ENCODE data around the gene GNPAT.

The GNPAT gene

DNA sequence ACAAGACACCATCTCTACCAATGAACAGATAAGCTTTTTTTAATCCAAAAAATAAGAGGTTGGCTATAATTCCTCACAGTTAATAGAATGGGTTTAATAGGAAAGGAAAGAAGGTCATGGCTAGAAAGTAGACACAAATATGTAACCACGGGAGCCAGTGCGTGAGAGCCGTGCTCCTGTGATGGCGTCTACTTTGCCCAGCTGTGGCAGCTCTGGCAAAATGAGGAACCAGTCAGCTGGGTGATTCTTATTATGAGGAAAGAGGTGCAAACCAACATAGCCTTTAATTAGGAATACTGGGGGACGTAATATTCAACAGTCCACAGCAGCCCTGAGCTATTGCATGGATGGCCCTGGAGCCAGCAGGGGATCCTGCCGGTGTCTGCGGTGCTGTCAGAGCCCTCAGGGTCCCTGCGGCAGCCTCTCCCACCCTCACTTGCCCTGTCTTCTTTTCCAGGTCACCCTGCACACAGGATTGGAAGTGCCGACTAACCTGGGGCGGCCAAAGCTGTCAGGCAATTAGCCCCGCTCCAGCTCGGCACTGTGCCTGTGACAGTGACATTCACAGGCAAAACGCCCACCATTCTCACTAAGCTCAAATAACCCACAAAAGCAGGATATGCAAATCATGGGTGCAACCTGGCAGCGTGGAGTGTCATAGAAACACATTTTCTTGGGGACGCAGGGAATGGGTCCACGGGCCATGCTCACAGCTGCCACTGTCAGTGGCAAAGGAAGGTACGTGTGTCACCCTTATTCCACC, 25.9 kb upstream of the GNPAT start:
- no peak for DNase-seq

DNA sequence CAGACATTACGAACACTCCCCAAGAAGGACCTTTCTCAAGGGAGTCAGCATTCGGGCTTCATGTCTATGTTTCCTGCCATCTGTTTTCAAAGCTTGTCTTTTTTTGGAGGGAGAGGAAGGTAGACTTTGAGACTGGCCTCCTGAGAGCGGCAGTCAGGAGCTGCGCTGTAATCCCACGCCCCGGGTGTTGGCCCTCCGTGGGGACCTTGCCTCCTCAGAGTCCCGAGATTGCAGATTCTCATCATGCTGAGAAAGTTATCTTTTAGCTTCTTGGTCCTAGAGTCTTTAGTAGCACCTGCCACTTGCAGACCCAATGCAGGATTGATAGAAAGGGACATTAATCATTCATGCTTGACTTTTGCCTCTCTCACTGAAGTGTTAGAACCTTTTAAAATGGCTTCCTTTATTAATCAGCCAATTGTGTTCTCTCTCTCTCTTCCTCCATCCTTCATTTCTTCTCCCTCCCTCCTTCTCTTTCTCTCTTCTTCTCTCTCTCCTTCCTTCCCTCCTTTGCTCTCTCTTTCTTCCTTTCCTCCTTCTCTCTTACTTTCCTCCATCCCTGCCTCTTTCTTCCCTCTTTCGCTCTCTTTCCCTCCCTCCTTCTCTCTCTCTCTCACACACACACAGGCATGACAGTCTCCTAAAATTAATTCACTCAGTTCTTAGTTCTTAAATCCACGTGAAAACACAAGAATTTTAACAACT, 25.2 kb upstream of the GNPAT start:
- DNase-seq: no peak

DNA sequence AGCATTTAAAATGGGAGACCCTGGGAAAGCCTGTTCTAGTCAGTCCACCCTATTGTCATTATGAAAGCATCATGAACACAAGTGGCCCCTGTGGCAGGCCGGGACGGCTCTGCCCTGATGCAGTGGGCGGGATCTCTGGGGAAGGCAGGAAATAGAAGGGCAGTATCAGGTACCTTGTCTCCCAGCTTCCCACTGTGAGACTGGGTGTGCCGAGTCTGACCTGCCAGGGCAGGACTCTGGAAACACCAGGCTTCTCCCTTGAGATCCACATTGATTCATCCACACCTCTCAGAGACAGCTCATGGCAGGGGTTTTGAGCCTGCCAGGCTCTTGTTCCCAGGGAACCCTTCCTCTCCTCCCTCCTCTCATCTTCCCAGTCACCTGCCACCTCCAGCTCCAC, 24.5 kb upstream of the GNPAT start:
- no peak for DNase-seq

DNA sequence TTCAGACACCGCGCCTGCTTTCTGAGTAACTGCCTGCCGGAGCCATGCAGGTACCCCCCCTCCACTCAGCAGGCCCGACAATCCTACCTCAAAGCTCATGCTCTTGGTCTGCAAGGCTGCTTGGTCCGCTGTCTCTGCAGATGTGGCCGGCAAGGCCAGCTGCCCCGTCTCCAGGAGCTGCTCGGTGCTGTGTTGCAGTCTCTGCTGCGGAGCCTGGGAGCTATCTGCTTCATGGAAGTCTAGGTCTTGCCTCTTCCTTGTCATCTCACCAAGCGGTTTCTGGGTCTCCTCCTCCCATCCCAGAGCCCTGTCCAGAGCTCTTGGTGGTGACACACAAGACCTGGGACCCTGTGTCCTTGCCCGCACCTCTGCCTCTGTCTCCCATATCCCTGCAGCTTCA, 24.0 kb upstream of the GNPAT start:
- DNase-seq: no peak

DNA sequence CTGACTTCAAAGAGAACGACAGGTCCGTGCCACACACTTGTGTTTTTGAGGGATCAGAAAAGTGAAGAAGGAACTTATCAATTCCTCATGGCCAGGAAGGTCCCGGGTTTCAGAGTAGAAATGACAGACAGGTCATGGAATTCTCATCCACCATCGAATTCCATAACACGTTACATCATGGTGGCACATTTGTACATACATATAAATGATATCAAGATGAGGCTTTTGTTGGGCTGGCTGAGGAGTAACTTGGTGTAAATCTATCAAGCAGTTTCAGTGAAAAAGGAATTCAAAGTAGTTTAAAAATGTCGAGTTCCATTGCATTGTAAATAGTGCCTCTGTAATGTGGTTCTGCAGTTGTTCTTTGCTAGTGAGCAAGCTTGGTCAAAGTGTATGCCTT, 22.9 kb upstream of the GNPAT start:
- DNase-seq: no peak

DNA sequence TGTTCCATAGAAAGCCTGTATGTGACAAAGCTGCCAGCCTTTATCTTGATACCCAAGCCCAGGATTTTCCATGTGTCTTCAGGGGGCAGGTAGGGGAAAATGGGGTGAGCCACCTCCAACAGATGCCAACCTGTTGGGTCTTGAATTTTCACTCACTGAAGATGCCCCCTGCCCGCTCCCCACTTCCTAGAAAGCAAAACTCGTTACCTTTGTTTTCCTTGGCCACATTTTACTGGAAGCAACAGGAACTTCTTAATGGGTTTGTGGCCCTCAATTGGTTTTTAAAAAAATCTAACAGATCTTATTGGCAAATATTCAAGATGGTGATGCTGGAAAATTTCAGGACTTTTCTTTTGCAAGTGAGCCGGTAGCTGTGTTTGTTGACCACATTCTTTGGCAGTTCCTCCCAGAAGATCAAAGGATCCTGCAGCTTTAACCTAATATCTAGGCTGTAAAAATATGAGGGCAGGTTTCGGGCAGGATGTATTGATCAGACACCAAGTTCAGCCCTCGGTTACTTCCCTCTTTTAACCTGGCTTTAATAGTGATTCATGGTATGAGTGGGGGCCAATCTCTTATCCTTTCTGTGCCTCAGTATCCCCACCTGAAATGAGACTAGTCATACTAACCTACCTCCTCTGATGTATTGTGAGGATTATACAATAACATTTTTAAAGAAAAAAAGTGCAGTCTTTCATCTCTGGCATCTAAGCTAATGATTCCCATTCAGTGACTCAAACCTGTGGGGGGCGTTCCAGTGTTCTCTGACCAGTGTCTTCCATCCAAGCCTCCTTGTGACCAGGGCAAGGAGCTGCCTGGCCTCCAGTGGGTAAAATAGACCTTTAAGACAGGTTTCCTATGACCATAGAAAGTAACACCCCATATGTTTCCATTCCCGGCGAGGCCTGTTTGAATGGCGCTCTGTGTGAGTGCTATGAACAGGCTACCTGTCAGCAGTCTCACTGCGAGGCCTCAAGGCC, 21.3 kb upstream of the GNPAT start:
- no peak for DNase-seq

DNA sequence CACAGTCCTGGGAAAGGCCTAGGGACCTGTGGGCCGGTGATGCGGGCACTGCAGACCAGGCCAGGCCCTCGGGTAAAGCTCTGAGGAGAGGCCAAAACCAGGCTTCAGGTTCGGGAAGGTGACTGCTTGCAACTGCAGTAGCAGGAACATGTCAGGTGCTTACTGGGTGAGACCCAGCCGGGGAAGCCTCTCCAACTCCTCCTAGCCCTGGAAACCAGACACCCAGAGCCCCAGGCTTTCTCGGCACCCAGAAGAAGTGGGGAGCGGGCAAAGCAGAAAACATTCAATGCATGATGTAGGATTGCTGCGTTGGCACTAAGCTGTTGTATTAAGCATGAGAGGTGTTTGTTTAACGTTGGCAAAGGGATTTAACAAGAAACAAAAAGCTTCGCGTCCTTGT, 20.2 kb upstream of the GNPAT start:
- no peak for DNase-seq

DNA sequence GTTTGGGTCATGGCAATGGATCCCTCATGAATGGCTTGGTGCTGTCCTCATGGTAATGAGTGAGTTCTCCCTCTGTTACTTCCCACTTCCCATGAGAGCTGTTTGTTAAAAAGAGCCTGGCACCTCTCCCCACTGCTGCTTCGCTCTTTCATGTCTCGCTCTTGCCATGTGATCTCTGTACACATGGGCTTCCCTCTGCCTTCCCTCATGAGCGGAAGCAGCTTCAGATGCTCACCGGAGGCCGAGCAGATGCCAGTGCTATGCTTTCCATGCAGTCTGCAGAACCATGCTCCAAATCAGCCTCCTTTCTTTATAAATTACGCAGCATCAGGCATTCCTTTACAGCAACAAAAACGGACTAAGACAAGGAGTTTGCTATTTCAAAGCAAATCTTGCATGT, 14.9 kb upstream of the GNPAT start:
- DNase-seq: no peak

DNA sequence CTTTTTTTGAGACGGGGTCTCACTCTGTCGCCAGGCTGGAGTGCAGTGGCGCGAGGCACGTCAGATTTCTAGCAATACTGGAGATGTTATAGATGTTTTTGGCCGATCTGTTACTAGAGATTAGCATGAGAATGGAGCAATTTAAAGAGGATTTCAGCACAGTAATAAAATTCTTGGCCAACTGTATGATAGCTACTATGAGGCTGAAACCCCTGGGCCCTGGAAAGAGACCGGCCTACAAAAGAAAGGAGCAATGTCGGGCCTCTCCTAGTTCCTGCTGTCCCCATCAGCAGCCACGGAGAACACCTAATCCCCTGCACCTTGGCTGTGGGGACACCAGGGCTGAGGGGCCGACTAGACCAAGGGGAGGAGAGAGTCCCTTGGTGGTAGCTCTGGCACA, 9.5 kb upstream of the GNPAT start:
- DNase-seq: no peak

DNA sequence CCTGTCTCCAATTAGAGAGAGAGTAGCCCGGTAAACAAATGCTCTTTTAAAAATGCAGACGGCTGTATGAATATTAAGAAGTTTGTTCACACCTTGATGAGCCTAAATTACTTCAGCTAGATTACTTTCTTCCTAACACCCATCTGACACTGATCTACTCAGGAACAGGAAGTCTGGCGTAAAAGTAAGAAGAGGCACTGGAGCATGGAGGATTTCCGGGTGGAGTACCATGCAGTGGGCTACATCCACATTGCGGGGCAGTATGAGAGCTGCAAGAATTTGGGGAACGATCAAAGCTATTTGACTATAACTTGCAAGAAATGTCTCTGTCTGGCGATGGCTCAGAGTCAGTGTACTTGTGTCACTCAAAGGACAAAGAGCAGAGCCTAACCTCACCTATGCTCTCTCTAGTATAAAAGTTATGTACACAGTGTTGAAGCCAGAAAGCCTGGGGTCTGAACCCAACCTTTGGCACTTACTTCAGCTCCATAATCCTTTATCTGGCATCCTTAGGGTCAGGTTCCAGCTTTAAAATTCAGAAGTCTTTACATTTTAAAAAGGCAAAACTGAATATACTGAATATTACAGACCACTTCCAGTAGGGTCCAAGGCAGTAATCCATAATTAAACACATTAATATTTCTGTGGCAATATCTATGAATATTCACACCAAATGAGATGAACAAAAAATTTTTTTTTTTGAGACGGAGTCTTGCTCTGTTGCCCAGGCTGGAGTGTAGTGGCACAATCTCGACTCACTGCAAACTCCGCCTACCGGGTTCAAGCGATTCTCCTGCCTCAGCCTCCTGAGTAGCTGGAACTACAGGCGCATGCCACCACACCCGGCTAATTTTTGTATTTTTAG, 7.9 kb upstream of the GNPAT start:
- no peak for DNase-seq

DNA sequence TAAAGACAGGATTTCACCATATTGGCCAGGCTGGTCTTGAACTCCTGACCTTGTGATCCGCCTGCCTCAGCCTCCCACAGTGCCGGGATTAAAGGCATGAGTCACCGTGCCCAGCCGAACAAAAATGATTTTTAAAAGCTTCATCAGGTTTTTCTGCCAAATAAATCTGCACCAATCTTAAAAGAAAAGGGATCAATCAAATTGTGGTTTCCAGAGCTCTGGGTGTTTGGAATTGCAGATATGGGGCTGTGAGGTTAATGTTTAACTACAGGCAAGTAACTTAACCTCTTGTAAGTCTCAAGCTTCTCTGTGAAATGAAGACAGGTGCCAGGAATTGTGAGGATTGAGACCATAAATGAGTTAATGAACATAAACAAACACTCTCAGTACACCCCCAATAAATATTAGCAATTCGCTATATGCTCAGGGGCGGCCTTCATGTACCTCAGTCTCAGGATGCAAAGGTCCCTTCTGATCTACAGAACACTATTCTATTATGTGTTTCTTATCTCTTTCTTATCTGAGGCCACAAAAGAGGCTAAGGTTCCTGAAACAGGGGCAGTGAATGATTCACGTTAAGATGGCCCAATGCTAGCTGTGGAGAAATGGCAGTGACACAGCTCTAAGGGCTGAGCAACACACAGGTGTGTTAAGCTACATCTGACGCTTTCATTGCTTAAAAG, 7.1 kb upstream of the GNPAT start:
- DNase-seq: no peak

DNA sequence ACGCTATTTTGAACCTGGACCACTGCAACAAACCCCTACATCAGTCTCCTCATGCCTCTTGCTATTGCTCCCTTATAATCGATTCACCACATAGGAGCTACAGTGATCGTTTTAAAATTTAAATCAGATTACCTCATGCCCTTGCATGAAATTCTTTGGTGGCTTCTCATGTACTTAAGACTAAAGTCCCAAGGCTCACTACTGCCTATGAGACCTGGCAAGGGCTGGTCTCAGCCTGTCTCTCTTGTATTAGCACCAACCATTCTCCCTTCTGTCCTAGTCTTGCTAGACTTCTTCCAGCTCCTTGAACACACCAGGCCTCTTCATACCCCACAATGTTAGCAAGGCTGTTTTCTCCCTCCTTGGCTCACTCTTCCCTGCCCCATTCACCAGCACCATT, 6.5 kb upstream of the GNPAT start:
- DNase-seq: no peak

DNA sequence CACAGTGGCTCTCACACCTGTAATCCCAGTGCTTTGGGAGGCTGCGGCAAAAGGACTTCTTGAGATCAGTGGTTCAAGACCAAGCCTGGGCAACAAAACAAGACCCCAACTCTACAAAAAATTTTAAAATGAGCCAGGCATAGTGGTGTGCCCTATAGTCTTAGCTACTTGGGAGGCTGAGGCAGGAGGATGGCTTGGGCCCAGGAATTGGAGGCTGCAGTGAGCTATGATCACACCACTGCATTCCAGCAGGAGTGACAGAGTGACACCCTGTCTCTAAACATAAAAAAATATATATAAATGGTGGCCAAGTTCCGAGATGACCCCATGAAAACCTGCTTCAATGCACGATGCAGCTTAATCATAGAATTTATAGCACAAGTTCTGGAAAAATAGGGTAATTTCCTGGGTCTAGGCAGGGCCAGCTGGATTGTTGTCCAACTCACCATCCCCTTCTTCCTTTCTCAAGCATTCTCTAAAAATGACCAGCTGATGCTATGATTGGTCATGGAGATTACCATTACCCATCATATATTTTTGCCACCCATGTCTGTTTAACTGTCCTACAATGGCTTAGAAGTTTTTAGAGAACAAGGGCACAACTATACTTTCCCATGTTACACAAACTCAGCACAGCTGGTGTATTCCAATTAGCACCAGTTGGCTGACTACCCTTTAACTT, 5.3 kb upstream of the GNPAT start:
- no peak for DNase-seq

DNA sequence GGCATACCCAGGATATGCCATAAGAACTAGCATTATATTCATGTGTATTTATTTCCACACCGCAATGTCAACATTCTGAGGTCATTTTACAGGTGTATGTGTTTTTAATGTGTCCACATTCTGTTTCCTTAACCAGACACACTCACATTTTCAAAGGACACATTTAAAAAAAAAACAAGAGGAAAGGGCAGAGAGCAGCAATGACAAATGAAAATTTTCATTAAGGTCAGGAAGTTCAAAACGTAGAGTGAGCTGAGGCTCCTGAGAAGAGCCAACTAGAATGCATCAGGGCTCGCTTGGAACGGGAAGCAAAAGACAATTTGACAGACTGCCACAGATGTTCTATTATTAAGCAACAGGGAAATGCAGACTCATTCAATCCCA, 4.8 kb upstream of the GNPAT start:
- DNase-seq: no peak

DNA sequence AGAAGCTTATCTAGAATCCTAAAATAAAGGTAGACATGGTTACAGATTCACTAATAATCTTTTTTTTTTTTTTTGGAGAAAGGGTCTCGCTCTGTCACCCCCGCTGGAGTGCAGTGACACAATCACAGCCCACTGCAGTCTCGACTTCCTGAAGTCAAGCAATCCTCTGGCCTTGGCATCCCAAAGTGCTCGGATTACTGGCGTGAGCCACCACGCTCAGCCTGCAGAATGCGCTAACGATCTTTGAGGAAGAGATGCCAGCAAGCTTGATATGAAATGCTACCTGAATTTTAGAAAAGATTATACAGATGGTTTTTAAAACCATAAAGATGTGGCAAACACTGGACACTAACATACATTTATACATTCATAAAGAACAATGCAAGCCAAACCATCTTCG, 4.1 kb upstream of the GNPAT start:
- no peak for DNase-seq

DNA sequence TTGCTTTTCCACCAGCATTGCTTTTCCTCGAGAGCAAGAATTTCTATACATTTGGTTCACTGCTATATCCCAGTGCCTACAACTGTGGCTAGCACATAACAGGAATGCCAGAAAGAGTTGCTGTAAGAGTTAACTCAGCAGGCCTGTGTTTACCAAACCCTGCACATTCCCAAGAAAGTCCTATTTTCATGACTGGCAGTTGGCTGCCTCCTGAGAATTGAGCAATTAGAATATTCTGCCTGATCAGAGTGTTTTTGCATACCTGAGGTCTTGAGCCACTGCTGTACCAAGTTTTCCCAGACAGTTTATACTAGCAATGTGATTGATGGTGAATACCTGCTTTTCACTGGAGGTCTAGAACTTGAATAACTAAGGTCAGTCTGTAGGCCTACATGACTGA, 2.7 kb upstream of the GNPAT start:
- no peak for DNase-seq

DNA sequence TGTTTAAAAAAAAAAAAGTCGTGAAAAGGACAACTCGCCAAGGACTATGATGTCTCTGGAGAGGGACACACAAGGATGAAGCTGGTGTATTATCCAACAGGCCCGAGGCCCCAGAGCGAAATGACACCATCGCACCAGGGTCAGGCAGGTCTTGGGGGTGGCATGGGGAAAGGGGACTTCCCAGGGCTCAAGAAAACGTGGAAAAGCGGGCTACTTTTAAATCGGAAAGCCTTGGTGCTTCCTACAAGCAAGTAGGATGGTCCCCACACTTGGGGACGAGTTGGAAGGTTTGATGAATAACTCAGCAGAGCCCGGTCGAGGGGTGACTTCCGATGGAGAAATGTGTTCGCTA, 505 bp upstream of the GNPAT start:
- DNase-seq: no peak

DNA sequence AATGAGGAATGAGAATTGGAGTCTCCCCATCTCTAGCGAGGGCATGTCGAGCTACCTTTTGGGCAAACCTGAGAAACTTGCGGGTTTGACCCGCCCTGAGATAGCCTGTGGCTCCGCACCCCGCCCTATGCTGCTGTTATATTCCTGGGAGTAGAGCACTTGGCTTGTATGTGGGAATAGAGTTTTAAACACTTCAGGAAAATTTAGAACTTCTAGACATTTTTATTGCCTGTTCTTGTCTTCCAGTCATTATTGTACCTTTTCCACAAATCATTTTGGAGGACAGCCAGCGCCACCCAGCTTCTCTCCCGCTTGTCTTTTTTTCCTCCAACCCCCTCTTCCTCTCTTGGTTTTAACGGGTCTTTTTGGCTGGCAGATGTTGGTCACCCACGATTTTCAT, 738 bp downstream of the GNPAT start:
- no peak for DNase-seq

DNA sequence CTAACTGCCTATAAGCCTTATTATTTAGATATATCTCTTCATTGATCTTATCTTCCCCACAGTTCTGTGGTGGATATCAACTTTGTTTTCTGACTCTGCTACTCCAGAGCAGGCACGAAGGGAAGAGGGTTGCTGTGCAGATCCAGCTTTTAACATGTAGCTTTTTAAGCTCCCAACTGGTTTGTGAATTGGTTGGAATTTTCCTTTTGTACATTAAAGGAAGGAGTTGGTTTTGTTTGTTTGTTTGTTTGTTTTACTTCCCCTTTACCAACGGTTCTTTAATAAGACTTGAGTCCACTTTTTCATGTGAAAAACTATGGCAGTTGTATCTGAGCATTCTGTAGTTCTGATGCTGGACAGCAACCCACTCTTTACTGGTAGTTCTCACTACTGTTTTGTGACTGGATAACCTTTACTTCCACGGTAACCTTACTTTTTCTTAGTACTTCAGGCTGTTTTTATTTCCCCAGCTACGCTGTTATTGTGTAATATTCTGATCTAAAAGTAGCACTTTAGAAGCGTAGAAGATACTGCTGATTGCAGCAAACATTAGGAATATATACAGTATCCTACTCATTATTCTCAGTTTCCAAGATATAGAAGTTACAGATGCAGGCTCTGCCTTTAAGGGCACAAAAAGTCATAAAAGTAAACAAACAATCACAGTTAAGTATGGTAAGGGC, 1.6 kb downstream of the GNPAT start:
- no peak for DNase-seq

DNA sequence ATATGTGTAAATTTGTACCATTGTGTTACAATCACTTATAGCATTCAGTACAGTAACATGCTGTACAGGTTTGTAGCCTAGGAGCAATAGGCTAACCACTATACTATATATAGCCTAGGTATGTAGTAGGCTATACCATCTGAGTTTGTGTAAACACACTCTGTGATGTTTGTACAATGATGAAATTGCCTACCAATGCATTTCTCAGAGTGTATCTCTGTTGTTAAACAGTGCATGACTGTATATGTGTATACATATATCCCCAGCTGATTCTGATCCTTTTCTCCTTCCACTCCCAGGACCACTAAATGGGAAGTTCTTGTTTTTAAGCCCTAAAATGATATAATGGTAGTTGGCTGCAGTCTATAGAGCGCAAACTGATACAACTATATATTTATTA, 7.8 kb downstream of the GNPAT start:
- no peak for DNase-seq

DNA sequence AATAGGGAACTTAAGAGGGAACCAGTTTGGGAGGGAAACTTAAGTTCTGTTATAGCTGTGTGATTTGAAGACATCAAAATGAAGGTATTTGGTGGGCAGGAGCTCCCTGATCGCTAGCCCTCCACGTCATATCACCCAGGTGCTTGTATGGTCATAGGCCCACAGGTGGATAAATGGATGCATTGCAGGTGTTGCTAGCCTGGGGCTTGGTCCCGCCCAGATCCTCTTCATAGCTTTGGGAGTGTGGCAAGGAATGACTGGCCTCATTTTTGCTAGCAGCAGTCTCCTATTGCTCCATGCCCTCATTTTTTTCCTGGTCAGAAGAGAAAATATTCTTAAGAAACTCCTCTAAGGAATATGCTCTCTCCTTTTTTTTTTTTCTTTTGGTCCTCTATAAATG, 11.3 kb downstream of the GNPAT start:
- no peak for DNase-seq

Measured in activated CD8-positive, alpha-beta memory T cell treated with anti-CD3 and anti-CD28 coated beads, Interleukin-2, amount 50 U/mL, for 4 hours (primary cell).